Heart left ventricle (tissue), 13 donors: ENCODE data around the gene MAPKAP1.

Source experiments
- POLR2A ChIP-seq, 2 donors: fragments of 450-650 bp; IDR thresholded peaks; one replicate each; pipeline ENCODE4 v1.6.1; 2017; ENCODE audit warnings: antibody characterized with exemption in 2 of 2, mild to moderate bottlenecking in 2 of 2, moderate library complexity in 2 of 2
- TF ChIP-seq, protein P1 (sequence below), 12 donors: fragments of 200-600 bp; sonication (generic) in 4 of 12; IDR thresholded peaks; one replicate each; pipeline versions ENCODE4 v1.5.0 to v1.8.0; 2018 to 2022; ENCODE audit warnings: antibody characterized with exemption in 12 of 12, mild to moderate bottlenecking in 5 of 12
- donor health status: ischemic (EF 13 %, LVEDD 7.1; RV severe dilation, severe dysfunction).
- donor health status: DM: no; HTN: yes; CAD: no.
- donor health status: DM: no; HTN: no; CAD: no.
- donor health status: ischemic (EF 25% LVEDD 6.9; RV normal size, moderate dysfunction).
- donor health status: ischemic (EF 25% LVEDD 5.7; RV mildly dilated, moderate dysfunction).
- donor health status: ischemic (EF 35%, LVEDD 5.7; RV mildly dilated, moderate dysfunction).
- donor health status: nonischemic (EF 11% LVEDD 7.7; RV severe dilation, severe dysfunction).
- donor health status: DM: yes; HTN: yes; CAD: no.
- donor health status: PGD.
- donor health status: ischemic (EF 29% LVEDD 5.4; RV normal size, mild dysfunction).
- donor health status: nonischemic (EF 23%, LVEDD 6.1; RV moderate dilation, normal function).

DNA sequence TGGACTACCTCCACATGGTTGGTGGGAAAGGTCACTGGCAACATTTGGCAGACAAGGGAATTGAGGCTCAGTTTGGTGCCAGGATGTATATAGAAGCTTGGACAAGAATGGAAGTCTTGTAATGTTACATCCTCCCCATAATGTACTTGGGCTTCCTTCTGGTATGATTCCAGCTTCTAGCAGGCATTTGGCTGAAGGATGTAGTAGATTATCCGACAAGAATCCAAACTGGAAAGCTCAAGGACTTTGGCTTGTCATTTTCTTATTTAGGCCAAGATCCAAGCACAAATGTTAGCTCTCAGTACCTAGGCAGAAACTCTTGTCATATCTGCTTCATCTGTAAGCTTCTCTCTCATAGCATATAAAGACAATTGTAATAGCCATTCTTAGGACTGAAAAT lies 209.1 kb downstream of the MAPKAP1 start:
- TF ChIP-seq, protein P1, sequence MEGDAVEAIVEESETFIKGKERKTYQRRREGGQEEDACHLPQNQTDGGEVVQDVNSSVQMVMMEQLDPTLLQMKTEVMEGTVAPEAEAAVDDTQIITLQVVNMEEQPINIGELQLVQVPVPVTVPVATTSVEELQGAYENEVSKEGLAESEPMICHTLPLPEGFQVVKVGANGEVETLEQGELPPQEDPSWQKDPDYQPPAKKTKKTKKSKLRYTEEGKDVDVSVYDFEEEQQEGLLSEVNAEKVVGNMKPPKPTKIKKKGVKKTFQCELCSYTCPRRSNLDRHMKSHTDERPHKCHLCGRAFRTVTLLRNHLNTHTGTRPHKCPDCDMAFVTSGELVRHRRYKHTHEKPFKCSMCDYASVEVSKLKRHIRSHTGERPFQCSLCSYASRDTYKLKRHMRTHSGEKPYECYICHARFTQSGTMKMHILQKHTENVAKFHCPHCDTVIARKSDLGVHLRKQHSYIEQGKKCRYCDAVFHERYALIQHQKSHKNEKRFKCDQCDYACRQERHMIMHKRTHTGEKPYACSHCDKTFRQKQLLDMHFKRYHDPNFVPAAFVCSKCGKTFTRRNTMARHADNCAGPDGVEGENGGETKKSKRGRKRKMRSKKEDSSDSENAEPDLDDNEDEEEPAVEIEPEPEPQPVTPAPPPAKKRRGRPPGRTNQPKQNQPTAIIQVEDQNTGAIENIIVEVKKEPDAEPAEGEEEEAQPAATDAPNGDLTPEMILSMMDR (IDR thresholded peaks at IDR 0.05): no peak
- TF ChIP-seq POLR2A (IDR thresholded peaks at IDR 0.05): no peak
